Smooth muscle cell (in vitro differentiated cells): ENCODE measurements around the gene IGSF8. TPM values are rescaled to one million over a fixed set of nuclear protein-coding genes. Genes with fewer than 3 reads are reported as not detected.
"Not testable (repeated sequence)": the region's sequence is repeated elsewhere in the genome, so short reads cannot be mapped to it uniquely, and the experiment has no call there.

Source experiments
- DNase-seq: peaks from one replicate; lab custom pipeline; 2025; ENCODE audit not compliant: unreplicated experiment; lab: John Stamatoyannopoulos, UW
- H2AFZ ChIP-seq: fragments of 200-600 bp; sonication (generic); 2 replicates; pipeline ENCODE4 v1.6.0; 2016; ENCODE audit warnings: antibody characterized with exemption, low read depth, mild to moderate bottlenecking
- H3F3A ChIP-seq: fragments of 200-600 bp; sonication (generic); 2 replicates; pipeline ENCODE4 v1.6.0; 2017; ENCODE audit warnings: antibody characterized with exemption, low read depth
- H3K27ac ChIP-seq: fragments of 200-600 bp; sonication (generic); 2 replicates; pipeline ENCODE4 v1.5.1; 2016; ENCODE audit warnings: low read depth, mild to moderate bottlenecking
- H3K27me3 ChIP-seq: fragments of 200-600 bp; sonication (generic); 2 replicates; pipeline ENCODE4 v1.6.1; 2016; ENCODE audit warnings: low read depth, mild to moderate bottlenecking
- H3K36me3 ChIP-seq: fragments of 200-600 bp; sonication (generic); 2 replicates; pipeline ENCODE4 v1.5.1; 2016; ENCODE audit warnings: low read depth
- H3K4me1 ChIP-seq: fragments of 200-600 bp; sonication (generic); 2 replicates; pipeline ENCODE4 v1.5.1; 2016; ENCODE audit warnings: low read depth
- H3K4me2 ChIP-seq: fragments of 200-600 bp; sonication (generic); 2 replicates; pipeline ENCODE4 v1.6.0; 2016; ENCODE audit warnings: mild to moderate bottlenecking
- H3K4me3 ChIP-seq: fragments of 200-600 bp; sonication (generic); 2 replicates; pipeline ENCODE4 v1.5.1; 2016; ENCODE audit warnings: mild to moderate bottlenecking
- H3K79me2 ChIP-seq: fragments of 200-600 bp; sonication (generic); 2 replicates; pipeline ENCODE4 v1.6.0; 2016; ENCODE audit warnings: low read depth, mild to moderate bottlenecking
- H3K9ac ChIP-seq: fragments of 200-600 bp; sonication (generic); 2 replicates; pipeline ENCODE4 v1.6.0; 2016; ENCODE audit warnings: low read depth
- H3K9me3 ChIP-seq: fragments of 200-600 bp; sonication (generic); replicated peaks from 2 replicates; pipeline ENCODE4 v1.5.1; 2016; ENCODE audit warnings: low read depth
- H4K20me1 ChIP-seq: fragments of 200-600 bp; sonication (generic); 2 replicates; pipeline ENCODE4 v1.6.0; 2016; ENCODE audit warnings: low read depth
- CTCF ChIP-seq: fragments of 200-600 bp; sonication (generic); IDR thresholded peaks from 2 replicates; pipeline ENCODE4 v1.5.1; 2017; ENCODE audit warnings: borderline replicate concordance, mild to moderate bottlenecking, antibody characterized with exemption; ENCODE audit not compliant: insufficient read depth, poor library complexity, severe bottlenecking
- WGBS: methylation state at CpG from one replicate; pipeline ENCODE4 v1.1.7; 2016; ENCODE audit warnings: low lambda C conversion rate; 5-methylcytosine and 5-hydroxymethylcytosine counted together
- polyA plus RNA-seq: library from polyadenylated mRNA; unstranded; fragments of >200 nt; fragmentation: Nextera tagmentation; extraction: Ambion mirVana; gene quantifications from 2 replicates; pipeline ENCODE4 v1.2.1, GENCODE V29; 2016
- total RNA-seq: library from RNA; depleted of rRNA; stranded (reverse); fragments of >200 nt; gene quantifications from 2 replicates; pipeline ENCODE4 v1.2.3, GENCODE V29; 2014

The IGSF8 gene
- total and polyA plus RNA-seq, 2 experiments from 2014 or later: 20.8 to 30.2 TPM

- H3F3A ChIP-seq: no peaks in the 10 kb centered on the region
- H3K9ac ChIP-seq: no peak overlapping the region
- H2AFZ ChIP-seq: no peak overlapping the region
- DNase-seq: no peak
- TF ChIP-seq CTCF: no peak
- no peak overlapping the region for H3K27ac ChIP-seq
- H3K4me2 ChIP-seq: no peak overlapping the region
- WGBS: 90% methylated on average over 18 of the region's 18 CpGs
- H3K27me3 ChIP-seq: no peaks in the 10 kb centered on the region
- H4K20me1 ChIP-seq: no peaks in the 10 kb centered on the region
- H3K4me3 ChIP-seq: no peak overlapping the region
- H3K79me2 ChIP-seq: no peaks in the 10 kb centered on the region
- no peaks in the 10 kb centered on the region for H3K9me3 ChIP-seq
- H3K4me1 ChIP-seq: no peaks in the 10 kb centered on the region
- no peaks in the 10 kb centered on the region for H3K36me3 ChIP-seq
Observed at GRCh38 chr1:160128636-160129035, 30.2 kb upstream of the IGSF8 start.

GRCh38 chr1:160127865-160128523 is 29.6 kb upstream of the IGSF8 start:
- TF ChIP-seq CTCF: no peak
- no peaks in the 10 kb centered on the region for H3K36me3 ChIP-seq
- no peak for DNase-seq
- H3K4me2 ChIP-seq: peak overlapping the region; percentile 41
- peak overlapping the region; percentile 42 for H2AFZ ChIP-seq
- H3K27me3 ChIP-seq: no peaks in the 10 kb centered on the region
- no peak overlapping the region for H3K4me3 ChIP-seq
- H4K20me1 ChIP-seq: no peaks in the 10 kb centered on the region
- H3K9me3 ChIP-seq: no peaks in the 10 kb centered on the region
- peak overlapping the region; percentile 46 for H3K27ac ChIP-seq
- no peaks in the 10 kb centered on the region for H3K4me1 ChIP-seq
- H3F3A ChIP-seq: no peaks in the 10 kb centered on the region
- WGBS: 37% methylated on average over 7 of the region's 7 CpGs
- H3K9ac ChIP-seq: no peak overlapping the region
- H3K79me2 ChIP-seq: no peaks in the 10 kb centered on the region

GRCh38 chr1:160127381-160127780 is 29.0 kb upstream of the IGSF8 start:
- no peak for DNase-seq
- H3K4me1 ChIP-seq: no peaks in the 10 kb centered on the region
- no peaks in the 10 kb centered on the region for H3K36me3 ChIP-seq
- H4K20me1 ChIP-seq: no peaks in the 10 kb centered on the region
- H3K79me2 ChIP-seq: no peaks in the 10 kb centered on the region
- no peak overlapping the region for H3K4me2 ChIP-seq
- no peak for TF ChIP-seq CTCF
- no peaks in the 10 kb centered on the region for H3K9me3 ChIP-seq
- no peaks in the 10 kb centered on the region for H3F3A ChIP-seq
- H3K4me3 ChIP-seq: no peak overlapping the region
- H2AFZ ChIP-seq: no peak overlapping the region
- 97% methylated on average over 9 of the region's 9 CpGs for WGBS
- H3K27me3 ChIP-seq: no peaks in the 10 kb centered on the region
- H3K27ac ChIP-seq: no peak overlapping the region
- H3K9ac ChIP-seq: no peak overlapping the region

GRCh38 chr1:160126342-160126741 is 27.9 kb upstream of the IGSF8 start:
- H3K4me1 ChIP-seq, H2AFZ ChIP-seq, H3K27ac ChIP-seq, H4K20me1 ChIP-seq, H3K4me2 ChIP-seq, H3K36me3 ChIP-seq, DNase-seq, H3F3A ChIP-seq, H3K27me3 ChIP-seq, H3K9me3 ChIP-seq, H3K79me2 ChIP-seq, H3K9ac ChIP-seq, H3K4me3 ChIP-seq: not testable (repeated sequence)
- WGBS: 84% methylated on average over 4 of the region's 4 CpGs
